ENCODE results near the gene PRMT9.

The PRMT9 gene

GRCh38 chr4:147693218-147693617 is 9.3 kb upstream of the PRMT9 start (continued):
- TF ChIP-seq HIC1 (tag by site-specific recombination; IDR thresholded peaks at IDR 0.05), result no peak
- no peak for TF ChIP-seq ZNF146 (tag by site-specific recombination; IDR thresholded peaks at IDR 0.05)
- TF ChIP-seq ZSCAN4 (tag by site-specific recombination; IDR thresholded peaks at IDR 0.05), result no peak
- TF ChIP-seq ZNF362 (tag by site-specific recombination; IDR thresholded peaks at IDR 0.05), result no peak
- no peak for TF ChIP-seq ZNF514 (tag by site-specific recombination; IDR thresholded peaks at IDR 0.05)
- TF ChIP-seq ZEB2 (tag by site-specific recombination; IDR thresholded peaks at IDR 0.05), result no peak
- TF ChIP-seq ZNF660 (tag by site-specific recombination; IDR thresholded peaks at IDR 0.05), result no peak

GRCh38 chr4:147691820-147692219 is 7.9 kb upstream of the PRMT9 start:
- CTCF ChIA-PET, result interaction anchor here (2.0 kb wide), 1 partner anchor 175 kb away, joined by 12 read pairs; no protein-coding TSS in a partner anchor
- Histone ChIP-seq H3K4me3 (ENCODE audit: low read depth, low read length) (no peak overlapping the region), H3K9me3 (ENCODE audit: control insufficient read depth, insufficient read depth, low read depth, low read length) (no peaks in the 10 kb centered on the region), H3K4me1 (ENCODE audit: control insufficient read depth, insufficient read depth, low read length) (no peaks in the 10 kb centered on the region), H3K36me3 (ENCODE audit: control insufficient read depth in 2 of 2, insufficient read depth in 1 of 2, low read length in 2 of 2) (no peaks in the 10 kb centered on the region), H3K27ac (ENCODE audit: extremely low read depth, low read depth, low read length) (no peak overlapping the region)
- no peak for TF ChIP-seq ZNF776 (tag by site-specific recombination; IDR thresholded peaks at IDR 0.05; ENCODE audit: borderline replicate concordance)
- TF ChIP-seq ZNF555 (tag by site-specific recombination; conservative IDR thresholded peaks at IDR 0.05), result no peak
- TF ChIP-seq ZSCAN4 (tag by site-specific recombination; IDR thresholded peaks at IDR 0.05), result no peak
- TF ChIP-seq HOXD13 (CRISPR knock-in tag; IDR thresholded peaks at IDR 0.05; ENCODE audit: borderline replicate concordance), result no peak
- TF ChIP-seq ZNF677 (tag by site-specific recombination; IDR thresholded peaks at IDR 0.05), result no peak
- no peak for TF ChIP-seq ZNF223 (tag by site-specific recombination; IDR thresholded peaks at IDR 0.05)
- POLR2A ChIA-PET, result no interaction called here

- ChIA-PET POLR2A (no interaction called here), CTCF (interaction anchor here (1.0 kb wide), 1 partner anchor 178 kb away, joined by 4 read pairs; no protein-coding TSS in a partner anchor)
- no peaks in the 10 kb centered on the region for H3K4me1 ChIP-seq (ENCODE audit: control insufficient read depth, insufficient read depth, low read length)
- no peak for TF ChIP-seq ZNF654 (tag by site-specific recombination; IDR thresholded peaks at IDR 0.05; ENCODE audit: low read depth)
- no peak for TF ChIP-seq ZNF521 (tag by site-specific recombination; IDR thresholded peaks at IDR 0.05)
- TF ChIP-seq ZFP37 (tag by site-specific recombination; IDR thresholded peaks at IDR 0.05), result no peak
- TF ChIP-seq SP2 (tag by site-specific recombination; IDR thresholded peaks at IDR 0.05), result no peak
- TF ChIP-seq ZNF18 (tag by site-specific recombination; IDR thresholded peaks at IDR 0.05), result no peak
- no peak for TF ChIP-seq BCL6B (tag by site-specific recombination; IDR thresholded peaks at IDR 0.05)
- TF ChIP-seq ZNF792 (tag by site-specific recombination; IDR thresholded peaks at IDR 0.05), result no peak
- no peak for TF ChIP-seq HOXC10 (CRISPR knock-in tag; IDR thresholded peaks at IDR 0.05)
- no peak for TF ChIP-seq ZNF660 (tag by site-specific recombination; IDR thresholded peaks at IDR 0.05)
- TF ChIP-seq ZNF776 (tag by site-specific recombination; IDR thresholded peaks at IDR 0.05; ENCODE audit: borderline replicate concordance), result no peak
- no peak for TF ChIP-seq ZNF658 (tag by site-specific recombination; IDR thresholded peaks at IDR 0.05)
- TF ChIP-seq ZNF2 (tag by site-specific recombination; IDR thresholded peaks at IDR 0.05), result no peak
- no peak for TF ChIP-seq OSR2 (tag by site-specific recombination; IDR thresholded peaks at IDR 0.05)
- TF ChIP-seq ZNF843 (tag by site-specific recombination; IDR thresholded peaks at IDR 0.05), result no peak
- TF ChIP-seq KLF7 (tag by site-specific recombination; IDR thresholded peaks at IDR 0.05; ENCODE audit: borderline replicate concordance), result no peak
- no peak for TF ChIP-seq ZNF155 (tag by site-specific recombination; IDR thresholded peaks at IDR 0.05)
- no peak overlapping the region for H3K27ac ChIP-seq (ENCODE audit: extremely low read depth, low read depth, low read length)
- no peaks in the 10 kb centered on the region for H3K9me3 ChIP-seq (ENCODE audit: control insufficient read depth, insufficient read depth, low read depth, low read length)
- no peak overlapping the region for H3K4me3 ChIP-seq (ENCODE audit: low read depth, low read length)
- no peaks in the 10 kb centered on the region for H3K36me3 ChIP-seq (ENCODE audit: control insufficient read depth in 2 of 2, insufficient read depth in 1 of 2, low read length in 2 of 2)
Measured at GRCh38 chr4:147689067-147689466, 5.1 kb upstream of the PRMT9 start.
